Fibroblast of lung (primary cell): ENCODE data around the gene R3HDM4.

Source experiments
- EZH2 ChIP-seq: IDR thresholded peaks from 2 replicates; pipeline ENCODE4 v1.5.1; 2012; ENCODE audit warnings: low read length, control low read depth, mild to moderate bottlenecking; ENCODE audit errors: missing control alignments
- TF ChIP-seq, protein P1 (sequence below), 2 donors: IDR thresholded peaks in 1 of 2; conservative IDR thresholded peaks in 1 of 2; 1 replicate in 1 of 2; 2 replicates in 1 of 2; pipeline ENCODE4 v1.5.1; 2011 to 2012; ENCODE audit warnings: low read length in 2 of 2, control low read depth in 1 of 2, inconsistent platforms in 1 of 2, low read depth in 1 of 2, mild to moderate bottlenecking in 1 of 2

GRCh38 chr19:947090-947706 is 34.2 kb upstream of the R3HDM4 start:
- no peak for TF ChIP-seq EZH2
- TF ChIP-seq, protein P1, sequence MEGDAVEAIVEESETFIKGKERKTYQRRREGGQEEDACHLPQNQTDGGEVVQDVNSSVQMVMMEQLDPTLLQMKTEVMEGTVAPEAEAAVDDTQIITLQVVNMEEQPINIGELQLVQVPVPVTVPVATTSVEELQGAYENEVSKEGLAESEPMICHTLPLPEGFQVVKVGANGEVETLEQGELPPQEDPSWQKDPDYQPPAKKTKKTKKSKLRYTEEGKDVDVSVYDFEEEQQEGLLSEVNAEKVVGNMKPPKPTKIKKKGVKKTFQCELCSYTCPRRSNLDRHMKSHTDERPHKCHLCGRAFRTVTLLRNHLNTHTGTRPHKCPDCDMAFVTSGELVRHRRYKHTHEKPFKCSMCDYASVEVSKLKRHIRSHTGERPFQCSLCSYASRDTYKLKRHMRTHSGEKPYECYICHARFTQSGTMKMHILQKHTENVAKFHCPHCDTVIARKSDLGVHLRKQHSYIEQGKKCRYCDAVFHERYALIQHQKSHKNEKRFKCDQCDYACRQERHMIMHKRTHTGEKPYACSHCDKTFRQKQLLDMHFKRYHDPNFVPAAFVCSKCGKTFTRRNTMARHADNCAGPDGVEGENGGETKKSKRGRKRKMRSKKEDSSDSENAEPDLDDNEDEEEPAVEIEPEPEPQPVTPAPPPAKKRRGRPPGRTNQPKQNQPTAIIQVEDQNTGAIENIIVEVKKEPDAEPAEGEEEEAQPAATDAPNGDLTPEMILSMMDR (conservative IDR thresholded peaks at IDR 0.05 in 1 of 2, IDR thresholded peaks at IDR 0.05 in 1 of 2; ENCODE audit: low read depth in 1 of 2, low read length in 2 of 2) = no peak
